OCI-LY1 (cell line): ENCODE results near the gene PIGZ.

Experiments used
- H2AFZ ChIP-seq: fragments of 200-600 bp; sonication (generic), shearing (Covaris generic); 2 replicates; pipeline ENCODE4 v1.6.0; 2014; ENCODE audit warnings: antibody characterized with exemption, mild to moderate bottlenecking, low read length
- H3F3A ChIP-seq: fragments of 200-600 bp; sonication (generic), shearing (Covaris generic); 2 replicates; pipeline ENCODE4 v1.6.0; 2014; ENCODE audit warnings: mild to moderate bottlenecking, antibody characterized with exemption, low read length, moderate library complexity; ENCODE audit not compliant: insufficient read depth
- H3K27ac ChIP-seq: fragments of 200-600 bp; sonication (generic); 2 replicates; pipeline ENCODE4 v1.5.1; 2014; ENCODE audit warnings: low read length, mixed run types, mild to moderate bottlenecking, low read depth; ENCODE audit not compliant: poor library complexity, severe bottlenecking
- H3K27me3 ChIP-seq: fragments of 200-600 bp; sonication (generic); 2 replicates; pipeline ENCODE4 v1.6.0; 2014; ENCODE audit warnings: antibody characterized with exemption, mild to moderate bottlenecking, low read length, moderate library complexity; ENCODE audit not compliant: insufficient read depth
- H3K36me3 ChIP-seq: fragments of 200-600 bp; sonication (generic); 2 replicates; pipeline ENCODE4 v1.6.1; 2014; ENCODE audit warnings: mild to moderate bottlenecking, antibody characterized with exemption, low read length, moderate library complexity, mixed read lengths; ENCODE audit not compliant: insufficient read depth
- H3K4me1 ChIP-seq: fragments of 200-600 bp; sonication (generic); 2 replicates; pipeline ENCODE4 v1.5.1; 2014; ENCODE audit warnings: mild to moderate bottlenecking, low read length, moderate library complexity; ENCODE audit not compliant: insufficient read depth, severe bottlenecking
- H3K4me2 ChIP-seq: fragments of 200-600 bp; sonication (generic), shearing (Covaris generic); 2 replicates; pipeline ENCODE4 v1.6.1; 2014; ENCODE audit warnings: low read length
- H3K4me3 ChIP-seq: fragments of 200-600 bp; sonication (generic); 2 replicates; pipeline ENCODE4 v1.5.1; 2014; ENCODE audit warnings: low read length, low read depth, mild to moderate bottlenecking, mixed read lengths; ENCODE audit not compliant: poor library complexity, severe bottlenecking
- H3K79me2 ChIP-seq: fragments of 200-600 bp; shearing (Covaris generic); 2 replicates; pipeline ENCODE4 v1.6.1; 2016; ENCODE audit warnings: mixed run types, low read length, mixed read lengths; ENCODE audit not compliant: insufficient read depth
- H3K9ac ChIP-seq: fragments of 200-600 bp; sonication (generic), shearing (Covaris generic); 2 replicates; pipeline ENCODE4 v1.6.1; 2014; ENCODE audit warnings: mild to moderate bottlenecking, low read length, mixed read lengths
- H3K9me2 ChIP-seq: fragments of 200-600 bp; sonication (generic), shearing (Covaris generic); 2 replicates; pipeline ENCODE4 v1.6.1; 2014; ENCODE audit warnings: low read depth, mild to moderate bottlenecking, low read length, mixed read lengths
- H3K9me3 ChIP-seq: fragments of 200-600 bp; shearing (Covaris generic); 2 replicates; pipeline ENCODE4 v1.6.1; 2014; ENCODE audit warnings: low read length, mixed read lengths
- H4K20me1 ChIP-seq: fragments of 200-600 bp; sonication (generic), shearing (Covaris generic); 2 replicates; pipeline ENCODE4 v1.6.0; 2016; ENCODE audit warnings: mild to moderate bottlenecking, low read length; ENCODE audit not compliant: insufficient read depth
- CTCF ChIP-seq: fragments of 200-600 bp; sonication (generic), shearing (Covaris generic); IDR thresholded peaks from 2 replicates; pipeline ENCODE4 v1.5.1; 2017; ENCODE audit warnings: mild to moderate bottlenecking, antibody characterized with exemption, low read length, moderate library complexity, mixed read lengths
- EZH2 ChIP-seq: fragments of 200-600 bp; sonication (generic), shearing (Covaris generic); IDR thresholded peaks from 2 replicates; pipeline ENCODE4 v1.8.0; 2017; ENCODE audit warnings: borderline replicate concordance, mixed run types, mild to moderate bottlenecking, antibody characterized with exemption, low read length, moderate library complexity, mixed read lengths

PIGZ gene

GRCh38 chr3:196901768-196902167, 66.9 kb downstream of the PIGZ start:
- H3K9me2 ChIP-seq, result no peaks in the 10 kb centered on the region
- H3K4me2 ChIP-seq, result no peak overlapping the region
- H2AFZ ChIP-seq, result no peak overlapping the region
- H3K9me3 ChIP-seq, result no peaks in the 10 kb centered on the region
- H3K27me3 ChIP-seq, result no peaks in the 10 kb centered on the region
- H3K79me2 ChIP-seq, result peaks cover 4% of the 10 kb centered on the region; the same call in 1 of the 2 replicates
- no peak for TF ChIP-seq EZH2
- TF ChIP-seq CTCF, result no peak
- no peak overlapping the region for H3K4me3 ChIP-seq
- no peaks in the 10 kb centered on the region for H3F3A ChIP-seq
- H3K9ac ChIP-seq, result no peak overlapping the region
- no peak overlapping the region for H3K27ac ChIP-seq
- no peaks in the 10 kb centered on the region for H4K20me1 ChIP-seq
- H3K4me1 ChIP-seq, result no peaks in the 10 kb centered on the region
- H3K36me3 ChIP-seq, result peaks cover 75% of the 10 kb centered on the region
